ENCODE data around the gene CEP120.
A peak's percentile ranks its signal among the peaks of the same experiment; 100 is the strongest.

CEP120 gene

DNA sequence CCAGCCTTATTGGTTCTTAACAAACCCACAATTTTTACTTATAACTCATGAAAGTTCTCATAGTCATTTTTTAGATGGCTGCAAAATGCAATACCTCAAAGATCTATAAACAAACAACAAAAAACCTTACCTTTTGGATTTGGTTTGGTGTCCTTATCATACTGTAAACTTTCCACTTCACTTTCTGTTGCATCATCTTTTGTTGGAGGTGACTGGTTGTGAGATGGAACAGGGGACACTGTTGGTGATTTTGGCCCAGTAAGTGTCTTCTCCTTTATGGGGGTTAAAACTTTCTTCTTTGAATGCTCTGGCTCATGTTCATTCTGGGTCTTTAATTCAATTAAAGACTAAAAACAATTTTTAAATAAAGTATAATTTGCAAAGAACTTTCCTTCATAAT, 33.4 kb downstream of the CEP120 start:
- no peak overlapping the region for H3K4me3 ChIP-seq (ENCODE audit: low read depth, low read length)
- TF ChIP-seq, protein P1, sequence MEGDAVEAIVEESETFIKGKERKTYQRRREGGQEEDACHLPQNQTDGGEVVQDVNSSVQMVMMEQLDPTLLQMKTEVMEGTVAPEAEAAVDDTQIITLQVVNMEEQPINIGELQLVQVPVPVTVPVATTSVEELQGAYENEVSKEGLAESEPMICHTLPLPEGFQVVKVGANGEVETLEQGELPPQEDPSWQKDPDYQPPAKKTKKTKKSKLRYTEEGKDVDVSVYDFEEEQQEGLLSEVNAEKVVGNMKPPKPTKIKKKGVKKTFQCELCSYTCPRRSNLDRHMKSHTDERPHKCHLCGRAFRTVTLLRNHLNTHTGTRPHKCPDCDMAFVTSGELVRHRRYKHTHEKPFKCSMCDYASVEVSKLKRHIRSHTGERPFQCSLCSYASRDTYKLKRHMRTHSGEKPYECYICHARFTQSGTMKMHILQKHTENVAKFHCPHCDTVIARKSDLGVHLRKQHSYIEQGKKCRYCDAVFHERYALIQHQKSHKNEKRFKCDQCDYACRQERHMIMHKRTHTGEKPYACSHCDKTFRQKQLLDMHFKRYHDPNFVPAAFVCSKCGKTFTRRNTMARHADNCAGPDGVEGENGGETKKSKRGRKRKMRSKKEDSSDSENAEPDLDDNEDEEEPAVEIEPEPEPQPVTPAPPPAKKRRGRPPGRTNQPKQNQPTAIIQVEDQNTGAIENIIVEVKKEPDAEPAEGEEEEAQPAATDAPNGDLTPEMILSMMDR (IDR thresholded peaks at IDR 0.05; ENCODE audit: low read depth, low read length, missing control alignments): no peak
- DNase-seq (ENCODE audit: low read depth): no peak

DNA sequence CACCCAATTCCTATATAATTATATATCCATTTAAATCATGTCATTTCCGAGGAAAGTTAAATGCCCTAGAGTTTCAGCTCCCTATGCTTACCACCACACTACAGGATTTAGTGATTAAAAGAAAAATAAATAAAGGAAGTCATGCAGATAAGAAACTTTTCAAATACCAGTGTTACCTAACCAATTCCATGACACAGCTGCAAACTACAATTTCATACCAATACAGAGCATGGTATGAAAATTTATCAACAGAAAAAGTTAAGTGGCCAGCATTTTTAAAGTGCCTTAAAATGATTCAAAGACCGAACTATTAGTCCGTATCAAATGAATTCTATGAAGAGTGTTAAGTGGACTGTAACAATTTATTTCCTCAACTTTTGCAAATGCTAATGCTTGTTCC, 35.9 kb downstream of the CEP120 start:
- H3K4me3 ChIP-seq (ENCODE audit: low read depth, low read length): no peak overlapping the region
- TF ChIP-seq, protein P1 (IDR thresholded peaks at IDR 0.05; ENCODE audit: low read depth, low read length, missing control alignments): no peak
- no peak for DNase-seq (ENCODE audit: low read depth)

DNA sequence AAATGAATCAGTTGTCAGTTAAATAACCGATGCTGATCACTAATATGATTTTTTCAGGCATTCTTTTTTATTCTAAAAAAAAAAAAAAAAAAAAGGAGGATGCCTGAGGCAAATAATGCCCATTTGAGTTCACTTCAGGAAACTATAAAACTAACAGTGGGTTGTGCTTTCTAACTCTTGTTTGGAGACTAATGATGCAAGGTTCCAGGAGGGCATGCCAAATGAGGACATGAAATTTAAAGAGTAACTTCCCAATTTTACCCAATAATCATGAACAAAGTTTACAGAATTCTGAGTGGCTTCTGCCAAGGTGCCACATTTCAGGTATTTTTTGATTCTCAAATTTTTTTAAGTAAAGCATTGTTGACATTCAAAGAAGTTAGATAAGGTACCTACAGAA, 41.0 kb downstream of the CEP120 start:
- TF ChIP-seq, protein P1 (IDR thresholded peaks at IDR 0.05; ENCODE audit: low read depth, low read length, missing control alignments): no peak
- DNase-seq (ENCODE audit: low read depth): no peak
- no peak overlapping the region for H3K4me3 ChIP-seq (ENCODE audit: low read depth, low read length)

DNA sequence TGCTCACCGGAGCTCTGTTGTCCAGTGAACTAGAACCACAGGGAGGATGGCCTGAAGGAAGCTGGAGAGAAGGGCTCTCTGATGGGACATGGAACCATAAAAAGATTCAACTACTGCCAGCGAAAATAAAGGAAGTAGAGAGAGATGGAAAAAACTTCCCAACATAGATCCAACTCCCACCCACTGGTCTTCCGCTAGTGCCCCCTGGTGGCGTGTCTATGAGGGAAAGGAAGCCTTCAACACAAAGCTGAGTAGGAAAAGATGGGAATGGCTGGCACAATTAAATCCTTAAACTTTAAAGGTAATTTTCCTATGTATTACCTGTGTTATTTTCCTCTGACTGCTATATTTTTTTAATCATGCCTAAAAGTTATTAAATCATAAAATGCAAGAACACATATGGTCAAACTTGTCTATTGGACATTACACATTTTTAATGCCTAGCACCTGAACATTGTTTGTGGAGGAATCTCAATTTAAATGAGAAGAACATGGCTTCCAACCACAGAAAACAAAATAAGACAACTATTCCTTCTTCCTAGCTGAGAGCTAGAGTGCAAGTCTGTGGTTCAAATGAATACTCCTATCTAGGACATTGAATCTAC, 51.5 kb downstream of the CEP120 start:
- TF ChIP-seq, protein P1 (IDR thresholded peaks at IDR 0.05; ENCODE audit: low read depth, low read length, missing control alignments): peak; percentile 62
- no peak overlapping the region for H3K4me3 ChIP-seq (ENCODE audit: low read depth, low read length)
- DNase-seq (ENCODE audit: low read depth): no peak

DNA sequence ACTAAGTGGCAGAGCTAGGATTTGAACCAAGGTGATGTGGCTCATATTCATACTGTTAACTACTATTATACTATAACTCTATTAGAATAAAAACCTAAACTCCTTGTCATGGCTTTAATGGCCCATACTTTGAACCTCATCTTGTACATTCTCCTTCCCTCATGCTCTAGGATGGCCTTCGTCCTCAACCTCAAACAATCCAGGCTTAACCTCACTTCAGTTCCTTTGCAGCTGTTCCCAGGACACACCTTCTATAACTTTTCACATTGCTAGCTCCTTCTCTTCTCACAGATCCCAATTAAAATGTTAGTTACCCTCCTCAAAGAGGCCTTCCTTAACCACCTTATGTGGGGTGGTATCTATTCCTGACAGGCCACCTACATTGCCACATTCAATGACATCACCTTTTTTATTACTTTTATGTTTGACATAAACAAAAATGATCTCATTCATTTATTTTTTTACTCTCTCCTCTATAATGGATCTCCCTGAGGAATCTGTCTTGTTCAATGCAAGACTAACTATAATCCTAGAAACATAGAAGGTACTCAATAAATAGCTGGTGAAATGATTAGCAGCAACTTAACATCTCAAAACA, 53.7 kb downstream of the CEP120 start:
- no peak overlapping the region for H3K4me3 ChIP-seq (ENCODE audit: low read depth, low read length)
- TF ChIP-seq, protein P1 (IDR thresholded peaks at IDR 0.05; ENCODE audit: low read depth, low read length, missing control alignments): no peak
- DNase-seq (ENCODE audit: low read depth): no peak

DNA sequence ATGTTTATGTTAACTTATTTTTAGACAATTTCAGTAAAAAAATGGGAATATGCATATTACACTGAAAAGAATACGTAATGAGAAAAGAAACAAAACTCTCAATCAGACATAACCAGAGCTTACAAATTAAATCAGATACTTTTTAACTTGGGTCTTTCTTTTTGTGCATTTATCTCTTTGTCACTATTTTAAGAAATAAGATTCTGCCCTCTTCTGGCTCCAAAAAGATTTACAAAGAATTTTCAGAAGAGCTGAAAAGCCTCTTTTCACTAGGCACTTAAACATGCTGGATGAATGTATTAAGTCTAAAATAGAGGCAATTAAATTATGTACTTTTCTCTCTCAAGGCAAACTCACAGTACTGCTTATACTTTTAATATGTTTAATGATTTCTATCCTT, 55.5 kb downstream of the CEP120 start:
- no peak for DNase-seq (ENCODE audit: low read depth)

More for the DNA sequence above, 55.5 kb downstream of the CEP120 start:
- no peak overlapping the region for H3K4me3 ChIP-seq (ENCODE audit: low read depth, low read length)
- TF ChIP-seq, protein P1 (IDR thresholded peaks at IDR 0.05; ENCODE audit: low read depth, low read length, missing control alignments): peak; percentile 4
